ENCODE measurements around the gene TMEM273.
"Not testable (repeated sequence)": the region's sequence is repeated elsewhere in the genome, so short reads cannot be mapped to it uniquely, and the experiment has no call there.

Gene TMEM273

GRCh38 chr10:49207936-49208487 lies 19.8 kb upstream of the TMEM273 start:
- no peak for DNase-seq (ENCODE audit: low read depth)
- H3K4me3 ChIP-seq (ENCODE audit: control insufficient read depth, low read depth, low read length) = no peak overlapping the region
- TF ChIP-seq, protein P1, sequence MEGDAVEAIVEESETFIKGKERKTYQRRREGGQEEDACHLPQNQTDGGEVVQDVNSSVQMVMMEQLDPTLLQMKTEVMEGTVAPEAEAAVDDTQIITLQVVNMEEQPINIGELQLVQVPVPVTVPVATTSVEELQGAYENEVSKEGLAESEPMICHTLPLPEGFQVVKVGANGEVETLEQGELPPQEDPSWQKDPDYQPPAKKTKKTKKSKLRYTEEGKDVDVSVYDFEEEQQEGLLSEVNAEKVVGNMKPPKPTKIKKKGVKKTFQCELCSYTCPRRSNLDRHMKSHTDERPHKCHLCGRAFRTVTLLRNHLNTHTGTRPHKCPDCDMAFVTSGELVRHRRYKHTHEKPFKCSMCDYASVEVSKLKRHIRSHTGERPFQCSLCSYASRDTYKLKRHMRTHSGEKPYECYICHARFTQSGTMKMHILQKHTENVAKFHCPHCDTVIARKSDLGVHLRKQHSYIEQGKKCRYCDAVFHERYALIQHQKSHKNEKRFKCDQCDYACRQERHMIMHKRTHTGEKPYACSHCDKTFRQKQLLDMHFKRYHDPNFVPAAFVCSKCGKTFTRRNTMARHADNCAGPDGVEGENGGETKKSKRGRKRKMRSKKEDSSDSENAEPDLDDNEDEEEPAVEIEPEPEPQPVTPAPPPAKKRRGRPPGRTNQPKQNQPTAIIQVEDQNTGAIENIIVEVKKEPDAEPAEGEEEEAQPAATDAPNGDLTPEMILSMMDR (IDR thresholded peaks at IDR 0.05; ENCODE audit: control insufficient read depth, insufficient read depth, low read depth, low read length, missing control alignments) = no peak

DNA sequence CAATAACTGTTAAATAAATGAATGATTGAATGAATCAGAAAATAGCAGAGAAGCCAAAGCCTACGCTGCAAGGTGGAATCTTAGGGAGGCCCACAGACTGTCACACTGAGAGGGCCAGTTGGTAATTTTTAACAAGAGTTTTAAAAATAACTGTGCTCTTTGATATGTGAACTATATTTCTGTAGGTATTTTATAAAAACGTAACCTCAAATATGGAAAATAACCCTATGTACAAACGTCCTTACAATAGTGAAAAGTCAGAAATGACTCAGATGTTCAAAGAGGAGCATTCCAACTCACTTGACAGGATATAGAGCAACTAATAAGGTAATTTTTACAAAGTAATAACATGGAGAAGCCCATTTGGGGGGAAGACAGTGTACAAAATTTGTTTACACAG lies 18.9 kb upstream of the TMEM273 start:
- no peak overlapping the region for H3K4me3 ChIP-seq (ENCODE audit: control insufficient read depth, low read depth, low read length)
- TF ChIP-seq, protein P1 (IDR thresholded peaks at IDR 0.05; ENCODE audit: control insufficient read depth, insufficient read depth, low read depth, low read length, missing control alignments) = no peak
- no peak for DNase-seq (ENCODE audit: low read depth)

DNA sequence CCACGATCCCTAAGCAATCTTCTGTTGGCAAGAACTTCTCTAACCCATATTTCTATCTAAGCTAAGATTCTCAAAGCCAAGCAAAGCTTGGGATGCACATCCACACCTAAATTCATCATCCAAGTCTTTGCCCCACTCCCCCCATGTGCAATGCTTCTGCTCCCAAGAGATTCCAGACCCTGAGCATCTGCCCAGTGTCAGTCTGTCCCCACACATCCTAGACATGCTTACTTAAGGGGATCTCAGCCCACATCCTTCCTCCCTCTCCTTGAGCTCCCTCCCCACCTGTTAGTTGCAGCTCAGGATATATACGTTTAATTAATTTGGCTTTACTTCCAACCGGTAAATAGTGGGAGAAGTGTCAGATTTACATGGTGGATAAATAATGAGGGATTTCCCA lies 17.0 kb upstream of the TMEM273 start:
- TF ChIP-seq, protein P1 (IDR thresholded peaks at IDR 0.05; ENCODE audit: control insufficient read depth, insufficient read depth, low read depth, low read length, missing control alignments) = no peak
- no peak for DNase-seq (ENCODE audit: low read depth)
- H3K4me3 ChIP-seq (ENCODE audit: control insufficient read depth, low read depth, low read length) = no peak overlapping the region

DNA sequence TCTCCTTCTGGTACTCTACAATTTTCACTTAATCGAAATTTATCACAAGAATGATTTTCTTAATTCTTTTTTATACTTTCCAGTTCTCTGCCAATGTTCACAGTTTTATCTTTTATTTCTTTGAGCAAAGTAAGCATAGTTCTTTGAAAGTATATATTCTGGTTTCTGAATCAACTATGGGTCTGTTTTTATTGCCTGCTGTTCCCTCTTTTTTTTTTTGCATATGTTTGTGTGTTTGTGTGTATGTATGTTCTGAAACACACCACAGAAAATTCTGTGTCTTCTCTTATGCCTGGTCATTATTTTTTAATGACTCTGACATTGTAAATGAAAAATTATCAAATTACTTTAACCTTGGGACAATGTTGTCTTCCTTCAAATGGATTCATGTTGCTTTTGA lies 15.9 kb upstream of the TMEM273 start:
- DNase-seq (ENCODE audit: low read depth) = no peak
- no peak overlapping the region for H3K4me3 ChIP-seq (ENCODE audit: control insufficient read depth, low read depth, low read length)
- TF ChIP-seq, protein P1 (IDR thresholded peaks at IDR 0.05; ENCODE audit: control insufficient read depth, insufficient read depth, low read depth, low read length, missing control alignments) = no peak

DNA sequence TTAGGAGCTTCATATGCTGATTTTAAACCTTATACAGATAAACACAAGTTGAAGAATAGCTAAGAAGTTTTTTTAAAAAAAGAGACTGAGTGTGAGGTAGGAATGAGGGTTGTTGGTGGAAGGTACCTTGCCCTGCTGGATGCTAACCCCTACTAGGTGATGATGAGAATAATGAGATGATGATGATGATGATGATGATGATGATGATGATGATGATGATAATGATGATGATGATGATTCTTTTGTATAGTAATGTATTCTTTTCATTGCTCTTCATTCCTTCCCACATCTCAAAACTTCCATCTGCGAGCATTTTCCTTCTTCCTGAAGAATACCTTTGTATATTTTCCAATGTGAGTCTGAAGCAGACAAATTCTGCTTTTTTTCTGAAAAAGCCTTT lies 14.1 kb upstream of the TMEM273 start:
- DNase-seq (ENCODE audit: low read depth) = no peak
- no peak overlapping the region for H3K4me3 ChIP-seq (ENCODE audit: control insufficient read depth, low read depth, low read length)
- TF ChIP-seq, protein P1 (IDR thresholded peaks at IDR 0.05; ENCODE audit: control insufficient read depth, insufficient read depth, low read depth, low read length, missing control alignments) = no peak

GRCh38 chr10:49200854-49201253 lies 12.7 kb upstream of the TMEM273 start:
- DNase-seq (ENCODE audit: low read depth) = no peak
- no peak overlapping the region for H3K4me3 ChIP-seq (ENCODE audit: control insufficient read depth, low read depth, low read length)
- TF ChIP-seq, protein P1 (IDR thresholded peaks at IDR 0.05; ENCODE audit: control insufficient read depth, insufficient read depth, low read depth, low read length, missing control alignments) = no peak

DNA sequence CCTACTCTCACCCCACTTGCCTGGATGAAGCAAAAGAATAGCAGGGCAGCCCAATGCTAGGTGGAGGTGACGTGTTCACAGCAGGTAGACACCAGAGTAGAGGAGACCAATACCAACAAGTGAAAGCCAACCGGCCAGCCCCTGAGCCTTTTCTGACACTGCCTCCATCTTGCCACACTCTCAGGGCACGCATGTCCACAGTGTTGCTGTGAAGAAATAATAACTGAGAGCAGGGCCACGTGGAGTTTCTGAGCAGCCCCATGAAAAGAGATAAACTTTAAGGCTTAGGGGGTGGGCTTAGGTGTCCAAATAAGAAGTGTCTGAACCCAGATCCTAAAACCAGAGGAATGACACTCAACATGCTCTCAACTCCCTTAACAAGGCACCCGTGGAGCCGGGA lies 9.0 kb upstream of the TMEM273 start:
- DNase-seq (ENCODE audit: low read depth) = no peak
- TF ChIP-seq, protein P1 (IDR thresholded peaks at IDR 0.05; ENCODE audit: control insufficient read depth, insufficient read depth, low read depth, low read length, missing control alignments) = no peak
- H3K4me3 ChIP-seq (ENCODE audit: control insufficient read depth, low read depth, low read length) = no peak overlapping the region

- H3K4me3 ChIP-seq (ENCODE audit: control insufficient read depth, low read depth, low read length); DNase-seq (ENCODE audit: low read depth): not testable (repeated sequence)
Measured at GRCh38 chr10:49195864-49196263, 7.7 kb upstream of the TMEM273 start.
